ENCODE results near the gene ZBTB46. TPM values are rescaled to one million over a fixed set of nuclear protein-coding genes. Genes with fewer than 3 reads are reported as not detected.

Gene ZBTB46, protein sequence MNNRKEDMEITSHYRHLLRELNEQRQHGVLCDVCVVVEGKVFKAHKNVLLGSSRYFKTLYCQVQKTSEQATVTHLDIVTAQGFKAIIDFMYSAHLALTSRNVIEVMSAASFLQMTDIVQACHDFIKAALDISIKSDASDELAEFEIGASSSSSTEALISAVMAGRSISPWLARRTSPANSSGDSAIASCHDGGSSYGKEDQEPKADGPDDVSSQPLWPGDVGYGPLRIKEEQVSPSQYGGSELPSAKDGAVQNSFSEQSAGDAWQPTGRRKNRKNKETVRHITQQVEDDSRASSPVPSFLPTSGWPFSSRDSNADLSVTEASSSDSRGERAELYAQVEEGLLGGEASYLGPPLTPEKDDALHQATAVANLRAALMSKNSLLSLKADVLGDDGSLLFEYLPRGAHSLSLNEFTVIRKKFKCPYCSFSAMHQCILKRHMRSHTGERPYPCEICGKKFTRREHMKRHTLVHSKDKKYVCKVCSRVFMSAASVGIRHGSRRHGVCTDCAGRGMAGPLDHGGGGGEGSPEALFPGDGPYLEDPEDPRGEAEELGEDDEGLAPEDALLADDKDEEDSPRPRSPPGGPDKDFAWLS
- 9.9 and 17.5 TPM in 2 replicates for total RNA-seq

DNA sequence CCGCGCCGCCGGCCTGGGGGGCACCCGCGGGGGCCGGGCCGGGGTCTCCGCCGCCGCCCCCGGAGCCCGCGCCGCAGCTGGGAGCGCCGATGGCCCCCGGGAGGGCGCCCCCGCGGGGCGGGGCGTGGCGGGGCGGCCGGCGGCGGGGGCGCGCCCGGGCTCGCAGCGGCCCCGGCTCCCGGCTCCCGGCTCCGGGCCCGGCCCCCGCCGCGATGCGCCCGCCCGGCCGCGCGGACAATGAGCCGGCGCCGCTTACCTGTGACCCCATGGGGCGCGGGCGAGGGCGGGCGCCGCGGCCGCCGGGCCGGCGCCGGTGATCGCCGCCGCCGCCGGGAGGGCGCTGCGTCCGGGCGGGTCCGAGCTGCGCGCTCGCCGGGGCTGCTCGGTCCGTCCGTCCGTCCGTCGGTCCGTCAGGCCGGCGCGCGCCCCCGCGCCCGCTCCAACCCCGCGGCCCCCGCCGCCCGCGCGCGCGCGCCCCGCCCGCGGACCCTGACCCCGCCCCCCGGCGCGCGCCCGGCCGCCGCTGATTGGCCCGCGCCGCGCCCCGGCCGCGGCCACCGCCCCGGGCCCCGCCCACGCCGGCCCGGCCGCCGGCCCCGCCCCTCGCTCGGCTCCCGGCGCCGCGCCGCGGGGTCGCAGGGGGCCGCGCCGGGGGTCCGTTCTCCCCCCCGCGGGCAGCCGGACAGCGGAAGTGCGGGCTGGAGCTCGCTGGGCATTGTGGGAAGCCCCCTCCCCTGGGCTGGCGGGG lies at the start of gene ZBTB46:
TSS of gene ZBTB46 (minus strand) at position 424 of the 748 bp plus-strand sequence. CDS start 40,507 bp downstream, outside the sequence.

DNA sequence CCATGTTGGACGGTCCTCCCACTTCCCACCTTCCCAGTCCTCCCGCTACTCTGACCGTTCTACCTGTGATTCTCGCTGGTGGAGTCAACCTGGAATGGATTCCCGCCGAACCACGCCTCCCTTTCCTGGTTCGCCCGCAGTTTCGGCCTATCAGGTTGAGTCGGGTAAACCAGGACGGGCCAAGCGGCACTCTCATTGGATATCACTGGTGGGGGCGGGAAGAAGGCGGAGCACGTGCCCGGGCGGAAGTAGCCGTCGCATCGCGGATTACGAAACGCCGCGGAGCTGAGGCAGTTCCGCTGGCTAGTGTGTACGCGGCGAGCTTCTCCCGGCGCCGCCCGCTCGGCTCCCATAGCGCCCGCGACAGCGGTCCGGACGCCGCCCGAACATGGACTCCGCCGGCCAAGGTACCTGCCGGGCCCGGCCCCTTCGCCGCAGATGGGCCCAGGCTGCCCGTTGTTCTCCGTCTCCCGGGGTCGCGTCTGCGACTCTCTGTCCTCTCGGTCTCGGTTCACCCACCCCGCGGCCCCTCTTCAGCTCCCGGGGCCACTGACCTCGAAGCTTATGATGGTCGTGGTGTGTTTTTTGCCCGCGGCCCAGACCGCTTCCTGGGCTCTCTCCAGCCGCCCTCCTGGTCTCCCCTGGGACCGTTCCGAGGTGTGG lies 34.0 kb upstream of the ZBTB46 start, which contains the start of gene TPD52L2:
TSS of gene TPD52L2 (plus strand) at position 293 of the 663 bp plus-strand sequence. CDS start at position 389, 96 bp downstream.

DNA sequence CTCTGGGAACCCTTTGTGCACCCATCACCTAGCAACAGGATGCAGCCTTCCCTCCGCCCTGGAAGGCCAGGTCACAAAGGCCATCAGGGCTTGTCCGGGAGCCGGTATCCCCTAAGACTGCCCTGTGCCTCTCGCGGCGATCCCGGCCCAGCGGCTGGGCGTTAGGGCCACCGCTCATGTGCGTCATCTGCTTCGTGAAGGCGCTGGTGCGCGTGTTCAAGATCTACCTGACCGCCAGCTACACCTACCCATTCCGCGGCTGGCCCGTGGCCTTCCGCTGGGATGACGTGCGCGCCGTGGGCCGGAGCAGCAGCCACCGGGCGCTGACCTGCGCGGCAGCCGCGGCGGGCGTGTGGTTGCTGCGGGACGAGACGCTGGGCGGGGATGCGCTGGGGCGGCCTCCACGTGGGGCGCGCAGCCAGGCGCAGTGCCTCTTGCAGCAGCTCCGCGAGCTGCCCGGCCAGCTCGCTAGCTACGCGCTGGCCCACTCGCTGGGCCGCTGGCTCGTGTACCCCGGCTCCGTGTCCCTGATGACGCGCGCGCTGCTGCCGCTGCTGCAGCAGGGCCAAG lies 30.4 kb upstream of the ZBTB46 start, which contains the start of gene ABHD16B:
TSS of gene ABHD16B (plus strand) at position 134 of the 570 bp plus-strand sequence. CDS start at position 177, 43 bp downstream.

DNA sequence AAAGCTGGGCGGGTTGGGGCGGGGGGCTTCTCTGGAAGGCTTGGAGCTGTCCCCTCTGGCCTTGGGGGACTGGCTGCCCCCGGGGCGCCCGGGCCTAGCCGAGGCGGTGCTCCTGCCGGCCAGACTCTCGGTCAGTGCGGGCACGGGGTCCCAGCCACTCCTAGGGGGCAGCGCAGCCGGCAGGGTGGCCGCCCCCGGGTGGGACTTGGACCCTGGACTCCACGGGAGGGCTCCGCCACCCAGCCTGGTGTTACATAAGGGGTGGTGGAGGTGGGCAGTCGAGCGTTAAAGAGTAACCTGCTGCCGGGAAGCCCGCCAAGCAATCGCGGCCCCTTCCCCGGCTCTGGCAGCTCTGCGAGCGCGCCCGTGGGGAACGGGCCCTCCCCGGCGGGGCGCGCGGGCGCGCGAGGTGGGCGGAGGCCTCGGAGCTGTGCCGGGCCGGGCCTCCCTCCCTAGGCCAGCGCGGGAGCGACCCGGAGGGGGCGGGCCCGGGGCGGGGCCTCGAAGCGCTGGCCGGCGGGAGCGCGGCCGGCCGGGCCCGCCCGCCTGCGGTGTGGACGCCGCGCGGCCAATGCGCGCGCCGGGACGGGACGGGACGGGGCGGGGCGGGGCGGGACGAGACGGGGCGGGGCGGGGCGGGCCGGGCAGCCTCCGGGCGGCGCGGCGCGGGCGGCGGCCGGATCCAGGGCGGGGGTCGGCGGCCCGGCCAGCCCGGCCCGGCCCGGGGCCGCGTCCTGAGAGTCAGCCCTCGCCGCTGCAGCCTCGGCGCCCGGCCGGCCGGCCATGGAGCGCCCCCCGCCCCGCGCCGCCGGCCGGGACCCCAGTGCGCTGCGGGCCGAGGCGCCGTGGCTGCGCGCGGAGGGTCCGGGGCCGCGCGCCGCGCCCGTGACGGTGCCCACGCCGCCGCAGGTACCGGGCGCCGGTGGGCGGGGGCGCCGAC lies 91.7 kb downstream of the ZBTB46 start, which contains the start of gene SLC2A4RG:
TSS of gene SLC2A4RG (plus strand) at position 647 of the 940 bp plus-strand sequence. CDS start at position 784, 137 bp downstream.

DNA sequence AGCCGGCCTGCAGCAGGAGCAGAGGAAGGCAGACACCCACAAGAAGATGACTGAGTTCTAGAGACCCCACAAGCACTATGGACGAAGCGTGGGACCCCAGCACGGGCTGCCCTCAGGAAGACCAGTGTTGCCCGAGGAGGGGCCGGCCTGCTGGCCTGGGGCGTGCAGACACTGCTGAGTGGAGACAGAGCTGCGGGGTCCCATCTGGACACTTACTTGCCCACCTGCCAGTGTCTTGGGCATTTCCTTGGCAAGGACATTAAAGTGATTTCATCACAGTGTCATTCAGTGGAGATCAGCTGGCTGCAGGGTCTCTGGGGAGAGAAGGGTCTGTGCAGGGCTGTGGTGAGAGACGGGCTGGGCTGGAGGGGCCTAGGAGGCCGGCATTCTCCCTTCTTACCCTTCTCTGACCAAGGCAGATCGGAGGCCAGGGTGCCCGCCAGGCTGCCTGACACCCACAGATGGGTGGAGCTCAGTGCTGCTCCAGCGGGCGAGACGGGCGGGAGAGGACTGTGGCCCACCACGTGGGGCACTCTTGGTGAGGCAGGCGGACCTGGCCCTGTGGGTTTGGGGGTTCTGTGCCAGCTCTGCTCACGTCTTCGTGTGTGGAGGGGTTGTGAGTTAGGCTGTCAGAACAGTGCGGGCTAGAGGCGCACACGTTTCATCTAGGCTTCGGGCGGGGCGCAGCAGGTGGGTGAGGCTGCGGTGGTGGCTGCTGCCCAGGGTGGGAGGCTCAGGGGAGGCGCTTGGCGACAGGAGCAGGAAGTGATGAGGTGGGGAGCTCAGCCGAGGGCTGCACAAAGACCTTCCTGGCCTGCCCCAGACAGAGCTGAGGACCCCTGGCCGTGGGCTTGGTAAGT lies 95.0 kb downstream of the ZBTB46 start, which contains the start of gene LIME1:
TSS of gene LIME1 (plus strand) at position 806 of the 860 bp plus-strand sequence. CDS start 886 bp downstream, outside the sequence.

DNA sequence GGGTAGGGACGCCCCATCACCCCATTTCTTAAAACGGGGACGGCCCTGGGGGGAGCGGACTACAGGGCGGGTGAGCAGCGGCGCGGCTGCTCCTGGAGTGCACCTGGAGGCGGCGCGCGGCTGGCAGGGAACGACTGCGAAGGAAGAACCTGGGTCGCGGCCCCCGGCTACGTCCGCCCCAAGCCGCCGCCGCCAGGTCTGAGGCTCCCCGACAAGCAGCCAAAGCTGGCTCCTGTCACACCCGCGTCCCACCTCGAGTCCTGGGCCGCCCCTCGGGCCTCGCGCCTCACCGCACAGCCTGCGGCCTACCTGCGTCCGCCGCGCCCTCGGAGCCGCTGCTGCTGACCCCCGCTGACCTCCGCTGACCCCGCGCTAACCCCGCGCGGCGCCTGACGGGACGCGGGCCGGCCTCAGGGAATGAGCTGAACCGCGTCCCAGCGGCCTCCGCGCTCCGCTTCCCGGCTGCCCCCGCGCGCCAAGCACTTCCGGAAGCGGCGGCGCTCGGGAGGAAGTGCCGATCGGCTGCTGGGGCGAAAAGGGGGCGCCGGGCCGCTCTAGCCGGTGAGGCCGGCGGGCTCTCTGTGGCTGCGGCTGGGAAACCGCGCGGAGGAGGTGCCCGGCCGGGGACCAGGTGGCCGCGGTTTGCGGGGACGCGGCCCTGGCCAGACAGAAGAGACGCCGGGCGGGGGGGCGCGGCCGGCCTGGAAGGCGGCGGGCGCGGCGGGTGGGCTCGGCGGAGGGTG lies 123.3 kb downstream of the ZBTB46 start, which contains the start of the genes ARFRP1 and ZGPAT:
TSS of gene ARFRP1 (minus strand) at position 419 of the 743 bp plus-strand sequence. CDS start 885 bp downstream, outside the sequence.
TSS of gene ZGPAT (plus strand) at position 482 of the 743 bp plus-strand sequence. CDS start 542 bp downstream, outside the sequence.

DNA sequence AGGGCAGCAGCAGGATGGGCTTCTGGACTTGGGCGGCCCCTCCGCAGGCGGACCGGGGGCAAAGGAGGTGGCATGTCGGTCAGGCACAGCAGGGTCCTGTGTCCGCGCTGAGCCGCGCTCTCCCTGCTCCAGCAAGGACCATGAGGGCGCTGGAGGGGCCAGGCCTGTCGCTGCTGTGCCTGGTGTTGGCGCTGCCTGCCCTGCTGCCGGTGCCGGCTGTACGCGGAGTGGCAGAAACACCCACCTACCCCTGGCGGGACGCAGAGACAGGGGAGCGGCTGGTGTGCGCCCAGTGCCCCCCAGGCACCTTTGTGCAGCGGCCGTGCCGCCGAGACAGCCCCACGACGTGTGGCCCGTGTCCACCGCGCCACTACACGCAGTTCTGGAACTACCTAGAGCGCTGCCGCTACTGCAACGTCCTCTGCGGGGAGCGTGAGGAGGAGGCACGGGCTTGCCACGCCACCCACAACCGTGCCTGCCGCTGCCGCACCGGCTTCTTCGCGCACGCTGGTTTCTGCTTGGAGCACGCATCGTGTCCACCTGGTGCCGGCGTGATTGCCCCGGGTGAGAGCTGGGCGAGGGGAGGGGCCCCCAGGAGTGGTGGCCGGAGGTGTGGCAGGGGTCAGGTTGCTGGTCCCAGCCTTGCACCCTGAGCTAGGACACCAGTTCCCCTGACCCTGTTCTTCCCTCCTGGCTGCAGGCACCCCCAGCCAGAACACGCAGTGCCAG lies 134.3 kb downstream of the ZBTB46 start, which contains the start of gene TNFRSF6B:
TSS of gene TNFRSF6B (plus strand) at position 25 of the 729 bp plus-strand sequence. CDS start at position 141, 116 bp downstream.

Other genes with a start within 250 kb of the ZBTB46 start
- 10.6 and 14.4 TPM in 2 replicates for gene GMEB2, start 204.2 kb downstream of the ZBTB46 start, total RNA-seq
- gene STMN3, start 177.8 kb downstream of the ZBTB46 start, total RNA-seq = 27.2 and 36.7 TPM in 2 replicates
- gene RTEL1, start 173.0 kb downstream of the ZBTB46 start, total RNA-seq = 12.2 and 14.7 TPM in 2 replicates
- 24.3 and 66.5 TPM in 2 replicates for gene TNFRSF6B, start 134.6 kb downstream of the ZBTB46 start, total RNA-seq
- 39.0 and 42.9 TPM in 2 replicates for gene ARFRP1, start 123.3 kb downstream of the ZBTB46 start, total RNA-seq
- 19.9 and 24.1 TPM in 2 replicates for gene ZGPAT, start 123.2 kb downstream of the ZBTB46 start, total RNA-seq
- gene LIME1, start 94.6 kb downstream of the ZBTB46 start, total RNA-seq = 6.1 and 9.3 TPM in 2 replicates
- gene SLC2A4RG, start 91.5 kb downstream of the ZBTB46 start, total RNA-seq = 39.1 and 85.3 TPM in 2 replicates
- not detected in 2 replicates for gene ABHD16B, start 30.2 kb upstream of the ZBTB46 start, total RNA-seq
- 194 and 202 TPM in 2 replicates for gene TPD52L2, start 34.0 kb upstream of the ZBTB46 start, total RNA-seq
- 54.8 and 77.4 TPM in 2 replicates for gene DNAJC5, start 63.9 kb upstream of the ZBTB46 start, total RNA-seq
- gene UCKL1, start 125.2 kb upstream of the ZBTB46 start, total RNA-seq = 21.4 and 22.7 TPM in 2 replicates
- 7.6 and 11.6 TPM in 2 replicates for gene ZNF512B, start 138.7 kb upstream of the ZBTB46 start, total RNA-seq
- gene SAMD10, start 148.4 kb upstream of the ZBTB46 start, total RNA-seq = 0.58 and 0.99 TPM in 2 replicates
- gene PRPF6, start 149.9 kb upstream of the ZBTB46 start, total RNA-seq = 66.0 and 73.3 TPM in 2 replicates
- gene C20orf204, start 204.9 kb upstream of the ZBTB46 start, total RNA-seq = 0.99 and 1.3 TPM in 2 replicates
- 0.29 TPM in 1 of 2 replicates, not detected in the other for gene SOX18, start 218.4 kb upstream of the ZBTB46 start, total RNA-seq
- 23.7 and 47.3 TPM in 2 replicates for gene TCEA2, start 231.9 kb upstream of the ZBTB46 start, total RNA-seq
- gene RGS19, start 248.3 kb upstream of the ZBTB46 start, total RNA-seq = 7.4 and 48.0 TPM in 2 replicates
- 1.9 and 5.8 TPM in 2 replicates for gene OPRL1, start 248.8 kb upstream of the ZBTB46 start, total RNA-seq